Smooth muscle cell of the brain vasculature (primary cell): ENCODE measurements around the gene CEP19.

Experiments
- DNase-seq: peaks from one replicate; pipeline ENCODE4 v3.0.0-alpha.2; 2012; ENCODE audit warnings: low read depth, low spot score

The CEP19 gene

DNA sequence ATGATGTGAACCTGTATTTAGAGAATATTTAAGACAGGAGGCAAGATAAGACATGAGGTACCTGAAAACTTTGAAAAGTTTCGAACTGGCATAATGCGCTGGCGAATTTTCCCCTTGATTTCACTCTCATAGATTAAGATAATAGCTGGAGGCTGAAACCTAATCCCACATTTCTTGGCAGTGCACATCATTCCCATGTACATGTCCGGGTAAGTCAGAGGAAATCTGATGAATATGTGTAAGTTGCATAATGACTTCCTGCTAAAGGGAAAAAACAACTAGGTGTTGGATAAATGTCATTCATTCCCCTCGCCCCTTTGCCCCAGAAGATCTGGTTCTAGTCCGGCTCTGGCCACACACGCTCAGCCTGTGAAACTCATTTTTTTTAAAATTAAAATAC lies 3.6 kb downstream of the CEP19 start:
- no peak for DNase-seq

DNA sequence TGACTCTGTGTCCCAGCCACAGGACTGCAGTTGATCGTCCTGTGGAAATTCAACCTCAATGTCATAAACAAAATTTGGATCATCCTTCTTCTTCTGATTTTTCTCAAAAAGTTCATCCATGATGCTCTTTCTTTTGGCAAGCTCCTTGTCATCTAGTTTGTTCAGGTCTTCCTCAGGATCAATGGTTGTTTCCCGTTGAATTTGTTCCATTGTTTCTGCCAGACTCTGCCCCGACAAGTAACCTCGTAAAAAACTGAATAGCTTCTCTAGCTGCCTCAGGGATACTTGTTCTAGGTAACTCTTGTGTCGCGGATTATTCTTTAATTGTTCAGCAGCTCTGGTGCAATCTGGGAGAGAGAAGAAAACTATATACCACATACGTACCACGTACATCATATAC lies 4.5 kb downstream of the CEP19 start:
- no peak for DNase-seq

- no peak for DNase-seq
These were observed 5.3 kb downstream of the CEP19 start for GRCh38 chr3:196706731-196707130.

GRCh38 chr3:196706327-196706726 lies 5.7 kb downstream of the CEP19 start:
- no peak for DNase-seq

DNA sequence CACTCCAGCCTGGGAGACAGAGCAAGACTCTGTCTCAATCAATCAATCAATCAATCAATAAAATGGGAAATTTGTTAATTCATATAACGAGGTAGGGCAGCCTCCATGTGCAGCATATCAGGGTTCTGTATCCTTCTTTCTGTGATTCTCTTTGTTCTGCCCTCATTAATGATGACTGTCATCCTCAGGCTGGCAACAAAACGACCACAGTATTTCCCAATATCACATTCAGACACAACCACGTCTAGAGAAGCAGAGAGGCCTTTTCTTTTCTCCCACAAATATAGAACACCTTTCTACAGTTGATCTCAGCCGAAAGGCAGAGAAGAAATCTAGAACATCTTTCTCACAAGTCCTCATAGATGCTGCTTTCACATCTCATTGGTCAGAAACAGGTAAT lies 11.2 kb downstream of the CEP19 start:
- no peak for DNase-seq

DNA sequence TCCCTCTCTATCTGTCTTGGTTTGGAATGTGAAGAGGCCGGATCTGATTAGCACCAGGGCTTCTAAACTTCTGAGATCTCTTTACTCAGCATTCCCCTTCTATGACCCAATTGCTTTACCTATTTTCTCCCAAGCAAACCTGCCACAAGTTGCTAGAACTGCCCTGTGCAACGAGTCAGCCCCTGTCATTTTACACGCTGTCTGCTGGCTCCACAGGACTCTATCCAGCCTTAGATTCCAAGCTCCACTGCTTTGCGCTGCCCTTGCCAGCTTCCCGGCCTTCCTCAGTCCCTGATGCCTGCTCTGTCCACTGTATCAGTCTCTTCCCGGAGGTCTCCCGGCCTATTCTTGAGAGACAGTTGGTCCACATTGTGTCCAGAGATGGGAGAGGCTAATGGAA lies 12.3 kb downstream of the CEP19 start:
- DNase-seq: no peak

- DNase-seq: no peak
These were observed 14.8 kb downstream of the CEP19 start for GRCh38 chr3:196697270-196697669.

- no peak for DNase-seq
These were observed 16.2 kb downstream of the CEP19 start for GRCh38 chr3:196695849-196696226.

DNA sequence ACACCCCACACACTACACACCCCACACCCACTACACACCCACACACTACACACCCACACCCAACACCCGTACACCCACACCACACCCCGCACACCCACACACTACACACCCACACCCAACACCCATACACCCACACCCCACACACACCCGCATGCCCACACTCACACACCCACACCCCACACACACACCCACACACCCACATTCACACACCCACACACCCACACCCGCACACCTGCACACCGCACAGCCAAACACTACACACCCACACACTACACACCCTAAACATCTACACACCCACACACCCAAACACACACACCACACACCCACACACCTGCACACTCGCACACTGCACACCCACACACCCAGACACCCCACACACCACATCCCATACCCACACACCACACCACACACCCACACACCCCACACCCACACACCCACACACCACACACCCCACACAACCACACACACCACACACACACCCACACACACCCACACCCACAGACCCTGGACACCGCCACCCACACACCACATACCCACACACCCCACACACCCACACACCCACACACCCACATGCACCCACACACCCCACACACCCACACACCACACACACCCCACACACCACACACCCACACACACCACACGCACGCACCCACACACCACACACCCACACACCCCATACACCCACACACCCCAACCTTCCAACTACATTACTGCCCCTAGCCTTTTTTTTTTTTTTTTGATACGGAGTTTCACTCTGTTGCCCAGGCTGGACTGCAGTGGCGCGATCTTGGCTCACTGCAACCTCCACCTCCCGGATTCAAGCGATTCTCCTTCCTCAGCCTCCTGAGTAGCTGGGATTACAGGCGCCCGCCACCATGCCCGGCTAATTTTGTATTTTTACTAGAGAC lies 16.9 kb downstream of the CEP19 start:
- no peak for DNase-seq

GRCh38 chr3:196694202-196694638 lies 17.8 kb downstream of the CEP19 start:
- DNase-seq: no peak

DNA sequence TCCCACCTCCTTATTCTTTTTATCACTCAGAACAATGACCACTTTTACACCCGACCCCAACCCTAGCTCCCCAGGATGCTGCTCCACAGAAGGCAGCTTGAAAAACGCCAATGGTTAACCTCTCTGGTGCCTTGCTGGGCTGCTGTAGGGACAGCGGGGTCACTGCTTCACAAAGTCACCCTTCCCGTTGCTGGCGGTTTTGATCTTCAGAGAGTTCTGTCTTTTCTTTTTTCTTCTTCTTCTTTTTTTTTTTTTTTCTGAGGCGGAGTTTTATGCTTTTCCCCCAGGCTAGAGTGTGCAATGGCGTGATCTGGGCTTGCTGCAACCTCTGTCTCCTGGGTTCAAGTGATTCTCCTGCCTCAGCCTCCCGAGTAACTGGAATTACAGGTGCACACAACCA lies 20.7 kb downstream of the CEP19 start:
- DNase-seq: no peak

DNA sequence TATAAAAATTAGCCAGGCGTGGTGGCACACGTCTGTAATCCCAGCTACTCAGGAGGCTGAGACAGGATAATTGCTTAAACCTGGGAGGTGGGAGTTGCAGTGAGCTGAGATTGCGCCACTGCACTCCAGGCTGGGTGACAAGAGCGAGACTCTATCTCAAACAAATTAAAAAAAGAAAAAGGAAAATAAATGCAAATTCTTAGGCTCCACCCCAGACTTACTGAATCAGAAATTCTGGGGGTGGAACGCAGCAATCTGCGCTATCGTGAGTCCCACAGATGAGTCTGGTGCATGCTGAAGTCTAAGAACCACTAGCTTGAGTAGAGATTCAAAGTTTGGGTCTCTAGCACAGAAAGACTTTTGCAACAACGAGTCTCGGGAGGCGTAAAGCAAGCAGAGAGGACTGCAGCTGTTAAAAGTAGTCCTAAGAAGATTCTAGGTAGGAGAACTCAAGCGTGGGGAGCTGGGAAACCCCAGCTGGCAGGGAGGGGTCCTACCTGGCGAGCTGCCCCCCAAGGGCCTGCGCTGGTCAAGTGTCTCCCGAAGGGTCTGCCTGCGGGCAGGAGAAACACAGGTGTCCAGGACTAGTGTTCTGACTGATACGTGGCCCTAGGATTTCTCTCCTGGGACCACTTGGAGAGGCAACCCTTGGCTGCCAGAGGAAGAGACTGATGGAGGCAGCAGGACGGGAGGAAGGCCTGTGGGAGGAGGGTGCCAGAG lies 21.9 kb downstream of the CEP19 start:
- DNase-seq: no peak

GRCh38 chr3:196688349-196688748 lies 23.7 kb downstream of the CEP19 start:
- no peak for DNase-seq

DNA sequence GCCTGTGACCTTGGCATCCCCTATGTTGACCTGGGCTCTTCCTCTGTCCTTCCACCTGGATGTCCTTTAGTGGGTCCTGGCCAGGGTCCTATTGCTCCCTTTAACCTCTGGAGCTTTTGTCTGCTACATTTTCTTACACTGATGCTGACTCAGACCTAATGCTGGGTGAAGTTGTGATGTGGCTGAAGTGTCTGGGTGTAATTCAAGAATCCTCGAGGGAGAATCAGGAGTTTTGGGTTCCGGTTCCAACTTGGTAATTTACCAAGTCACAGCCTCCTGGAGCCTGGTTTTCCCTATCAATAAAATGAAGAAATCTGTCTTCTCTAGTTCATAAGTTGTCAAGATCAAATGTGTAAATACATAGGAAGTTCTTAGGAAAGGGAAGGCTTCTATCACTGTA lies 25.6 kb downstream of the CEP19 start:
- DNase-seq: no peak

DNA sequence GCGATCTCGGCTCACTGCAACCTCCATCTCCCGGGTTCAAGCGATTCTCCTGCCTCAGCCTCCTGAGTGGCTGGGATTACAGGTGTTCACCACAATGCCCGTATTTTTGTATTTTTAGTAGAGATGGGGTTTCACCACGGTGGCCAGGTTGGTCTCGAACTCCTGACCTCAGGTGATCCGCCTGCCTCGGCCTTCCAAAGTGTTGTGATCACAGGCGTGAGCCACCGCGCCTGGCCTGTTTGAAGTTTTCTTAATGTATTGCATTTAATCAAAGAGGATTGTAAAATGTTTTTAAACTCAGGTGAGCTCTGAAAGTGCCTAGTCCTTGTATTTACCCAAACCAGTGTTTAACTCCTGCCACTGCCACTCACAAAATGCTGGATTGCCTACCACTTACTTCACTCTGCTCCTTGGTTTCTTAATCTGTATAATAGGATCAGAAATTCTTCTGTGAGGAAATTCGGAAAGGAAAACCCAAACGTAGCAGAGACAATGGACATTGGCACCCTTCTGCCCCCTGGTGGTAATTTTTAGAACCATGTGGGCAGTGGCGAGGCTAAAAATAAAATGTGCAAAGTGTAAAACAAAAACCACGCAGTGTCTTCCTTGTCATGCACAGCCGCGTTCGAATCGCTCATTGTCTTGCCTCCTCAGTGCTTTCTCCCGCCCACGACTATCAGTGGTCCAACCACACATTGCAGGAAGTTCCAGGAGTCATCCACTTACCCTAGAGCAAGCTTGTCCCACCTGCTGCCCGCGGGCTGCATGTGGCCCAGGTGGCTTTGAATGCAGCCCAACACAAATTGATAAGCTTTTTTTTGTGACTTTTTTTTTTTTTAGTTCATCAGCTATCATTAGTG lies 27.3 kb downstream of the CEP19 start:
- DNase-seq: no peak

DNA sequence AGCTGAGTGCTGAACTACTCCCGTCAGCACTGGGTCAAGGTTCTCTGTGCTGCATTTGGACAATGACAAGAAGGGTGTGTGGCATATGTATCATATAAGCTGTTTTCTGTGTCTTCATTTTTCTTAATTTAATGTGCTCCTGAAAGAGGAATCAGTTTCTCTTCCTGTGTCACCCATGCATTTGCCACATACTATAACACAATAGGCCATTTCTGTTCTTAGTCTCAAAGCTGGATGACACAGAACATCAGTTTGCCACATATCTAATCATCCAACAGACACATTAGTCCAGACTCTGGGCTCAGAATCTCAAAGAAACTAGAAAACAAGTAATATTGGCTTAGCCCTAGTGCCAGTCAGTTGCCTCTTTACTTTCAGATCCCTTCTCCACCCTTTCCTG lies 34.1 kb downstream of the CEP19 start:
- no peak for DNase-seq

DNA sequence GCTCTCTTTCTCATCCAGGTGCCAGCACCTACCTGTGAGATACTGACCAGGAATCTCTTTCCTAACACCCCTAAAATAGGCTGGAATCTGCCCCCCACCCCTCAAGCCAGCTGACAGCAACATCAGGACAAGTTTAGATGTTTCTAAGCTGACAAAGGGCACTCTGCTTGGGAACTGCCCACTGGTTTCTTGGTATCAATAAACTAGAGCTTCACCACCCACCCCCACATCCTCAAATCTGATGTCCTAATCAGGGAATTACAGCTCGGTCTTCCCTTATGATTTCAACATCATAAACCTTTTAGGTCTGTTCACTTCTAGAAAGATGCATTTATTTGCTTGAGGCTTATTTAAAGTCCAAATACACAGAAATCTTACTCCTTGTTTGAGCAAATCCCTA lies 34.7 kb downstream of the CEP19 start:
- no peak for DNase-seq

GRCh38 chr3:196673632-196674031 lies 38.4 kb downstream of the CEP19 start:
- no peak for DNase-seq

- no peak for DNase-seq
These were observed 41.7 kb downstream of the CEP19 start for GRCh38 chr3:196670339-196670738.

GRCh38 chr3:196667056-196667825 lies 44.8 kb downstream of the CEP19 start:
- no peak for DNase-seq
